GM21360 (cell line): ENCODE measurements around the gene USP40.

Experiments
- ATAC-seq: cut with Tn5 transposase; IDR thresholded peaks from one replicate; pipeline ENCODE4 v1.9.1; 2021; ENCODE audit warnings: mild to moderate bottlenecking, moderate library complexity; ENCODE audit not compliant: unreplicated experiment

USP40 gene

GRCh38 chr2:233433794-233434193, 132.8 kb downstream of the USP40 start:
- no peak for ATAC-seq

- no peak for ATAC-seq
These were observed 133.6 kb downstream of the USP40 start for GRCh38 chr2:233433029-233433428.

GRCh38 chr2:233430651-233431050, 135.9 kb downstream of the USP40 start:
- no peak for ATAC-seq

GRCh38 chr2:233430081-233430480, 136.5 kb downstream of the USP40 start:
- ATAC-seq: no peak

- no peak for ATAC-seq
These were observed 137.2 kb downstream of the USP40 start for GRCh38 chr2:233429175-233429897.

GRCh38 chr2:233428438-233428837, 138.1 kb downstream of the USP40 start:
- ATAC-seq: no peak

- ATAC-seq: no peak
These were observed 138.6 kb downstream of the USP40 start for GRCh38 chr2:233428008-233428407.

- ATAC-seq: no peak
These were observed 139.8 kb downstream of the USP40 start for GRCh38 chr2:233426619-233427342.
